ENCODE data around the gene ZNF598. TPM values are rescaled to one million over a fixed set of nuclear protein-coding genes. Genes with fewer than 3 reads are reported as not detected.

Gene ZNF598
- total RNA-seq = 39.2 and 54.9 TPM in 2 replicates

DNA sequence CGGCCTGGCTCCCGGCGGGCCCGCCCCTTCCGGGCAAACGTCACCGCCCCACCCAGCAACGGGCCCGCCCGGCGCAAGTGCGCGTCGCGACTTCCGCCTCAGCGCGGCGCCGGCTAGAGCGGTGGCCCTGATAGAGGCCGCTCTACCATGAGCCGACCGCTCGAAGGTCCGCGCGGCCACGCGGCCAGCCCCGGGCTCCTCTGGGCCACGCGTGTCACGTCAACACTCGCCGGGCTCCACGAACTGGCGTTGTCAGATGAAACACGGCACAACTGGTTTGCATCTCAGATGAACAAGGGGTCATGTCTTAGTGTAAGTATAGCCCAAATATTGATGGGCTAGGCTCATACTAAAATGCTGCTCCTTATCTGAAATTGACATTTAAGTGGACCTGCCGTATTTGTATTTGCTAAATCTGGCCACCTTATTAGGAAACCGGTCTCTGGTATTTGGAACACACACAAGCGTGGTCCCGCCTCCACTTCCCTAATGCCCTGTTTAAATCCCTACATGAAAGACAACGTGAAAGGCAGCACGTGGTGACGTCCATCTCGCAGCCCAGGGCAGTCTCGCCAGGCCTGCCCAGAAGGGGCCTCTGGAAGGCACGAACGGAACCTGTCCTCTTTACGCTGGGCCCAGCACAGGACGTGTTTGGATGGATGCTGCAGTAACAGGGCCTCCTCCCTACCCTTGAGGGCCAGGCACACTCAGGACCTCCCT is at the start of gene ZNF598:
ZNF598 (minus strand) TSS at position 31 of the 720 bp plus-strand sequence.

DNA sequence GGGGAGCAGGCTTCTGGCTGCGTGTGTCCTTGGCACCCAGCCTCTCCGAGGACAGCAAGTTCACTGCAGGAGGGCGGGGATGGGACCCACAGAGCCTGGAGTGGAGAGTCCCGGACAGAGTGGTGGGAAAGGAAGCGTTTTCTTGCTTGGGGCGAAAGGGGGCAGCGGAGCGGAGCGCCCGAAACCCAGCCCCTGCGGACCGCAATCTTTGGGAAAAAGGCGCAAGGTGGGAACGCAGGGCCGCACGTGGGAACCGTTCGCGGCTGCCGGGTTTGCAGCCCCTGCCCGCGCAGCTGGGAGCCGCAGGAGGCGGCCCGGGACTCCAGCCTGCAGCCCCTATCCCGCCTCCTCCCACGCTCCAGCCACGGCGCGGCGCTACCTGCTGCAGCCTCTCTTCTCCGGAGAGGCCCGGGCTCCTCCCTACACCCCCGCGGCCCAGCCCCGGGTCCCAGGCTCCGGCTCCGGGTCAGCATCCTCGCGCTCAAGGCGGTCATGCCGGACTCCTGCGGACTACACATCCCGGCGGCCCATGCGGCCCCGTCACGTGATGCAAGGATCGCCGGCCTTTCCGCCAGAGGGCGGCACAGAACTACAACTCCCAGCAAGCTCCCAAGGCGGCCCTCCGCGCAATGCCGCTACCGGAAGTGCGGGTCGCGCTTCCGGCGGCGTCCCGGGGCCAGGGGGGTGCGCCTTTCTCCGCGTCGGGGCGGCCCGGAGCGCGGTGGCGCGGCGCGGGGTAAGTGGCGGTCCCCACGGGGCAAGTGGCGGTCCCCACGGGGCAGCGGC is 37.9 kb upstream of the ZNF598 start, which contains the start of the genes NTHL1 and TSC2:
NTHL1 (minus strand) TSS at position 505 of the 786 bp plus-strand sequence; CDS start at position 494, 11 bp downstream.
TSC2 (plus strand) TSS at position 656 of the 786 bp plus-strand sequence. CDS start 631 bp downstream, outside the sequence.

DNA sequence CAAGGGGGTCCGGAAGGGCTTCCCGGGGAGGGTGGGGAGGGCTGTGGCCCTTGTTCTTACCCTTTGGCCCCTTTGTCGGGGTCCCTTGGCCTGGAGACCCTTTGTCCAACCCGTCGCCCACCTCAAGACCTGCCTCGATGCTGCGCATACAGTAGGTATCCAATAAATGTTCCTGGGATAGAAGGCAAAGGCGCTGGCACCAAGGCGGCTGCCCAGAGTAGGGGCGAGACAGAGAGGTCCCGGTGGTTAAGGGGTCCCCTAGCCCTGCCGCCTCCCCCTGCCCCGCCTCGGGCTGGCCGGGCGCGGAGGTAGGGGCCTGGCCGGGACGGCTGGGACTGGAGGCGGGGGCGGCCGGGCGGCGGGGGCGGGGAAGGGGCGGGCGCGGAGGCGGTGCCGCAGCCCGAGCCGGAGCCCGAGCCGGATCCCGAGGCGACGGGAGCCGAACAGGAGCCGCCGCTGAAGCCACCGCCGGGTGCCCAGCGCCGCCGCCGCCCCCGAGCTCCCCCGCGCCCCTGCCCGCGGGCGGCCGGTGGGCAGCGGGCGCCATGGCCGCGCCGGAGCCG is 16.9 kb upstream of the ZNF598 start, which contains the start of gene NHERF2:
NHERF2 (plus strand) TSS at position 442 of the 563 bp plus-strand sequence; CDS start at position 546, 104 bp downstream.

DNA sequence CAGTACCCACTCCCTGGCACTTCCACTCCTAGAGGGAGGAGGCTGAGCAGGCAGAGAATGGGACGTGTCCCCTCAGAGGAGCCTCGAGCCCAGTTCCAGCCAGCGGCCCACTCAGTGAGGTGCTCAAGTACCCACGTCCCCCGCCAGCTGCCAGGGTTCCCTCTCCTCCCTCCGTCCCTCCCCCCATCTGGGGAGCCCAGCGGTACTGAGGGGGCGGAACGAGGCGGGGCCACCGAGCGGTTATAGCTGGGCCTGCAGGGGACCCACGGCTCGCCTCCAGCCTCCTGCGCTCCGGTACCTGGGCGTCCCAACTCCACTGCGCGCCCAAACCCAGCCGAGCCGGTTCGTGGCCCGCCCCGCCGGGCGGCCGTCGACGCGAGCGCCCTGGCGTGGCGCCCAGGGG is 9.9 kb upstream of the ZNF598 start, which contains the start of gene NPW:
NPW (plus strand) TSS at position 268 of the 403 bp plus-strand sequence.

DNA sequence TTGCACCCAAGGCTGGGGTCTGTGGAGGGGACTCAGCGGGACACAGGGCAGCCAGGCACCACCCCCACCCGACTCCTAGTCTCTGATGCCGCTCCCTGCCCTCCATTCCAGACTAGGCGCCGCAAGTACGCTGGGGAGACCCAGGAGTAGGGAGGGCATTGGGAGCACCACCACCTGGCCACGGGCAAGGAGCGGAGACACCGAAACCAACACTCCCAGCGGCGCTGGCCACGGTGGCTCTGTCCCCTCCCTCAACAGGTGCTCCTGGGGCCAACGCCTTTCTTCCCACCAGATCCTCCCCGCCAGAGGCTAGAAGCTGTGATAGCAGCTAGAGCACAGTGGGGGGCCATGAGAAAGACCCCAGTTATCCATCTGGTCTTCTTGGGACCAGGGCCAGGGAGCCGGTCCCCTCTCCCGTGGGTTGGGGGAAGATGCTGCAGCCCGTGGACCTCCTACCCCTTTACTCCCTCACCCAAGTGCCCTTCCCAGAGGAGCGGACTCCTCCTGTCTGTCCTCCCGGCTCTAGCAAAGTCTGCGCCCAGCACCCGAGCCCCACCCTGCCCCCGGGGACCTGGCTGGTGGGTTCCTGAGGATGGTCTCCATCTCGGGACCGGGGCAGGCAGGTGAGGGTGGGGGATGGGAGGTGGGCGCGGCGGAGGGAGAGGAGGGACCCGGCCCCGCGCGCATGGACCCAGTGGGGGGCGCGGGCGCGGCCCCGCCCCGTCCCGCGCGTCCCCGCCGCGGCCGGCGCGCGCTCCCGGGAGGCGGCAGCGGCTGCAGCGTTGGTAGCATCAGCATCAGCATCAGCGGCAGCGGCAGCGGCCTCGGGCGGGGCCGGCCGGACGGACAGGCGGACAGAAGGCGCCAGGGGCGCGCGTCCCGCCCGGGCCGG is 20.2 kb downstream of the ZNF598 start, which contains the start of gene SYNGR3:
SYNGR3 (plus strand) TSS at position 762 of the 892 bp plus-strand sequence. CDS start 133 bp downstream, outside the sequence.

DNA sequence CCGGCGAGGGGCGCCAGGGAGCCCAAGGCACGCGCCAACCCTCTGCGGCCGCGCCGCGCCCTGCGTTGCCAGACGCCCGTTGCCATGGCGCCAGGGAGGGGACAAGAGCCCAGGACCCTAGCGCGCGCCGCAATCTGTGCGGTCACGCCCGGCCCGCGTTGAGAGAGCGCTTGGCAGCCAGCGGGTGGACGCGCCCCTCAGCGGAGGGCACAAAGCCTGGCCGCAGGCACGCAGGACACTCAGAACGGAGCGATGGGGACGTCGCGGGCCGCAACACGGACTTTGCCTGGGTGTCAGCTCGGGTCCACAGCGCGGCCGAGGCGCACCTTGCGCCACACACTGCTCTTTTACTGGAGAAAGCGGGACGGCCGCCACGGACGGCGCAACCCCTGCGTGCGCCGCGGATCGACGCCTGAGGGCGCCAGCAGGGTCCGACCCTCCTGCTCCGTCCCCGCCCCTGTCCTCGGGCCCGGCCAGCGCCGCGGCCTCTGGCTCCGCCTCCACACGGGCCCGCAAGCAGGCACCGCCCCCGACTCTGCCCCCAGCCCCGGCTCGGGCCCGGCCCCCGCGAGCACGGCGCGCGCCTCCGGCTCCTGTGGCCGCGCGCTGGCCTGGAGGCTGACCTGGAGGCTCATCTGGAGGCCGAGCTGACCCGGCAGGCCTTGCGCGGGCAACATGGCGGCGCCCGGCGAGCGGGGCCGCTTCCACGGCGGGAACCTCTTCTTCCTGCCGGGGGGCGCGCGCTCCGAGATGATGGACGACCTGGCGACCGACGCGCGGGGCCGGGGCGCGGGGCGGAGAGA is 25.9 kb downstream of the ZNF598 start, which contains the start of gene GFER:
GFER (plus strand) TSS at position 650 of the 803 bp plus-strand sequence; CDS start at position 676, 26 bp downstream.

DNA sequence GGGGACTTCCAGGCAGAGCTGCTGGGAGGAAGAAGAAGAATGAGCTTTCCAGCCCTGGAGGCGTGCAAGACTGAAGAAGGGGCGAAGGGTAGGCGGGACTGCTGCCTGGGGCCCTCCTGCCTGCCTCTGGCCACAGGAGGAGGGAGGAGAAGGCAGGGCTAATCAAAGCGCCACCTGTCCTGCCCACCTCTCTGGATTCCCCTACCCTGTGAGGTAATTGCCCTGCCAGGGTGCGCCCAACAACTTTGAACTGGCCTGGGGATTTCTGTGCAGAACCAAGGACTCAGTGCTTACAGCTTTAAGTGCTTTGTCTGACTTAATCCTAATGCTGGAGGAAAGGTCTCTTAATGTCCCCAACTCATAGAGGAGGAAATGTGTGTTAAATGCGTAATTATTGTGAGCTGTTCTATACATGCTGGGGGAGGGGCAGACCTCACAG is 28.2 kb downstream of the ZNF598 start, which contains the start of gene NOXO1:
NOXO1 (minus strand) TSS at position 72 of the 439 bp plus-strand sequence. CDS start 290 bp downstream, outside the sequence.

DNA sequence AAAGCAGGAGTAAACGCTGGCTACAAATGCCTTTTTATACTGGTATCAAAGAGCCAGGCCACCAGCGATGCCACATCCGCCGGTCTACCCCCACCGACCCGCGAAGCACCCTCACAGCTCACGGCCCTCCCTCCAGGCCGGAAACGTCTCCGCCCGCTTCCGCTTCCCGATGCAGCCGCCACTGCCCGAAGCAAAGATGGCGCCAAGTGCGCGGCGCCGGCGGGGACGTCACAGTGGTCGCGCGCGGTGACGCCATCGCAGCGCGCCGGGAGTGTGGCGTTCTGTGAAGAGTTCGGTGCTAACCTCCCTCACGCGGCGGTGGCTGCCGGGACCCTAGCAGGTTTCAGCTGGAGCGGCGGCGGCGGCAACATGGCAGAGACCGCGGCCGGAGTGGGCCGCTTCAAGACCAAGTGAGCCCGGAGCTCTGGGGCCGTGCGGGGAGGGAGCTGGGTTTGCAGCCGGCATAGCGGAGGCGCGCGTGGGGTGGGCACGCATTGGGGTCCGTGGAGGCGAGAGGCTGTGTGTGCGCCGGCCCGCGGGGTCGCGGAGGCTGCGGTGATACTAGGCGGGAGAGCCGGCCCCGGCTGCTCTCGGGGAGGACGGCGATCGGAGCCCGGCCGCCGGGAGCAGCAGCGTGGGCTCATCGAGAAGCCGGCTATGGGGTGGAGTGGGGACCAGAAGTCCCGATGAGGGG is 37.7 kb downstream of the ZNF598 start, which contains the start of gene TBL3:
TBL3 (plus strand) TSS at position 258 of the 694 bp plus-strand sequence; CDS start at position 370, 112 bp downstream.

DNA sequence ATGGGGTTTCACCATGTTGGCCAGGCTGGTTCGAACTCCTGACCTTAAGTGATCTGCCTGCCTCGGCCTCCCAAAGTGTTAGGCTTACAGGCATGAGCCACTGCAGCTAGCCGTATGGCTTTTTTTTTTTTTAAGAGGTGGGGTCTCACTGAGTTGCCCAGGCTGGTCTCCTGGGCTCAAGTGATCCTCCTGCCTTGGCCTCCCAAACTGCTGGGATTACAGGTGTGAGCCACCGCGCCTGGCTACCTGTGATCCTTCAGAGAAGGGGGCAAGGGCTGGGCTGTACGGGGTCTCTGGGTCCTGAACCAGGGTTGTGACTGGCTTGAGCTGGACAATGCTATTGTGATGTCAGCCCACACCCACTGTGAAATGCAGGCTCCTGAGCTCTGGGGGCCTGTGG is 43.2 kb downstream of the ZNF598 start, which contains the start of gene RNF151:
RNF151 (plus strand) TSS at position 397 of the 400 bp plus-strand sequence. CDS start 26 bp downstream, outside the sequence.

DNA sequence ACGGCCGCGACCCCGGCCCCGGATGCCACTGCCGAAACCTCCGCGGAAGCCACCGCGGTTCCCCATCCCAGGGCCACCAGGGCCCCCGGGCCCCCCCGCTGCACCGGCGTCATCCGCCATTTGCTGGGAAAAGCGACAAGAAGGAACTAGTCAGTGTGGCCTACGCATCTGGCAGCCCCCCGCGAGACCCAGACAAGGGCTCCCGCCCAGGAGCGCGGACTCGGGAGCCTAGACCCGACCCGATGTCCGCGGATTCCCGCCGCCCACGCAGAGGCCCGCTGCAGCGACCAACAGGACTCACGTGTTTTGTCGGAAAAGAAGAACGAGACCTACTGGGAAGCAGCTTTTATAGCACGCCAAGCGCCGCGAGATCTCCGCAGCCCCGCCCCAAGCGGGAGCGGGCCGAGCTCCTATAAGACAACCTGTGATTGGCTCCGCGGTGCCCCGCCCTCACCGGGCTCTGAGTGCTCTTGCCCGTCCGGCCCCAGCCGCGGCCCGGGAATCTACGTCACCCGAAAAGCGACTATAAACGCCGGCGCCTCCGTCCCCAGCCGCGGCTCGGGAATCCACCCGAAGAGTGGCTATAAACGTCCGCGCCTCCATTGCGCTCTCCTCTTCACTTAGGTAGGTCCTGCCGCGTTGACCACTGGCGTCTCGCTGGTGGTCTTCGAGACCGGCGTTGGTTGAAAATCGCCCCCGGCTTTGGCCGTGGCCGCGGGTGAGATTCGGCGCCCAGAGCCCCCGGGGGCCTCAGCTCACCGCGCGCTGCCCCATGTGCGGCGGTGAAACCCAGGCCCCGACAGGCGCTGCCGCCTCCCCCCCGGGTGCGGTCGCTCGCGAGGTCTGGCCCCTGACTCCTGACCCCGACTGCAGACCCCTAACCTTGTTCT is 44.9 kb downstream of the ZNF598 start, which contains the start of gene RPS2:
RPS2 (minus strand) TSS at position 321 of the 890 bp plus-strand sequence; CDS start at position 120, 201 bp downstream.

DNA sequence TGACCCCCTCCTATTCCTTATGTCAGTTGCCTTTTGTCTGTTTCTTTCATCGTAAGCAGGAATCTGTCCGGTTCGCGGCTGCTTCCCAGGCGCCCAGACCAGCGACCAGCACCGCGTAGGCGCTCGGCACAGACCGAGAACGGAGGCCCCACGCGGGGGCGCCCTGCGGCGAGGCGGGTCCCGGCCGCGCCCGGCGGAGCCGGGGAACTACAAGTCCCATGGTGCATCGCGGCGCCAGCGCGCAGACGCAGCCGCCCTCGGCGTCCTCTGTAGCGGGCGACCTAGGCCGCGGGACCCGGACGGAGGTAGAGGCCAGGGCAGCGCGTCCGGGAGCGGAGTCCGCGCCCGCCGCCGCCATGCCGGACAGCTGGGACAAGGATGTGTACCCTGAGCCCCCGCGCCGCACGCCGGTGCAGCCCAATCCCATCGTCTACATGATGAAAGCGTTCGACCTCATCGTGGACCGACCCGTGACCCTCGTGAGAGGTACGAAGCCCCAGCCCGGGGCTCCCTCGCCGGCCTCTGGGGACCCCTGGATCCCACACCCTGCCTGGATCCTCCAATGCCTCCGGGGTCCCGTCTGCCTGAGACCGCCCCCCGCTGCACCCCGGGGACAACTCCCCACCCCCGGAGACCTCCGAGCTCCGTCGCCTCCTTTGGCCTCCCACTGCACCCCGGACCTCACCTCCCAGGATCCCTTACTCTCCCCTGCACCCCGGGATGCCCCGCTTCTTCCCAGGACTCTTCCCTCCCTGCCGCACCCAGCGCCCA is 50.2 kb downstream of the ZNF598 start, which contains the start of gene NDUFB10:
NDUFB10 (plus strand) TSS at position 270 of the 771 bp plus-strand sequence; CDS start at position 357, 87 bp downstream.

Small RNA genes within 50 kb of the gene (small RNA-seq; reads per million reads assigned to genes)
- not detected for gene AC005363.2 (ENCODE audit: low replicate concordance)
- not detected for gene RN7SL219P (ENCODE audit: low replicate concordance)
- gene SNORA10 (ENCODE audit: low replicate concordance) = not detected
- gene SNORA64 (ENCODE audit: low replicate concordance) = not detected

Other genes with a start within 250 kb of the ZNF598 start
- 24.5 and 42.1 TPM in 2 replicates for gene NME3, start 238.3 kb downstream of the ZNF598 start, total RNA-seq
- gene EME2, start 237.0 kb downstream of the ZNF598 start, total RNA-seq = 10.3 and 14.5 TPM in 2 replicates
- 57.6 and 82.5 TPM in 2 replicates for gene MRPS34, start 236.7 kb downstream of the ZNF598 start, total RNA-seq
- gene SPSB3, start 227.2 kb downstream of the ZNF598 start, total RNA-seq = 32.2 and 38.1 TPM in 2 replicates
- 78.1 and 96.1 TPM in 2 replicates for gene NUBP2, start 226.9 kb downstream of the ZNF598 start, total RNA-seq
- under 0.01 TPM in 2 replicates for gene IGFALS, start 216.1 kb downstream of the ZNF598 start, total RNA-seq
- gene HAGH, start 183.0 kb downstream of the ZNF598 start, total RNA-seq = 28.1 and 56.2 TPM in 2 replicates
- gene FAHD1, start 182.6 kb downstream of the ZNF598 start, total RNA-seq = 66.3 and 77.3 TPM in 2 replicates
- gene MEIOB, start 137.7 kb downstream of the ZNF598 start, total RNA-seq = not detected in 2 replicates
- gene HS3ST6, start 91.4 kb downstream of the ZNF598 start, total RNA-seq = not detected in 2 replicates
- 13.3 and 15.3 TPM in 2 replicates for gene MSRB1, start 66.6 kb downstream of the ZNF598 start, total RNA-seq
- not detected in 2 replicates for gene RPL3L, start 55.1 kb downstream of the ZNF598 start, total RNA-seq
- 103 and 191 TPM in 2 replicates for gene NDUFB10, start 50.3 kb downstream of the ZNF598 start, total RNA-seq
- gene RPS2, start 45.0 kb downstream of the ZNF598 start, total RNA-seq = 1,155 and 3,788 TPM in 2 replicates
- 0.43 TPM in 1 of 2 replicates, not detected in the other for gene RNF151, start 43.0 kb downstream of the ZNF598 start, total RNA-seq
- gene TBL3, start 37.8 kb downstream of the ZNF598 start, total RNA-seq = 49.8 and 57.6 TPM in 2 replicates
- 0.44 TPM in 1 of 2 replicates, not detected in the other for gene NOXO1, start 28.4 kb downstream of the ZNF598 start, total RNA-seq
- gene GFER, start 25.6 kb downstream of the ZNF598 start, total RNA-seq = 14.6 and 15.3 TPM in 2 replicates
- gene SYNGR3, start 19.9 kb downstream of the ZNF598 start, total RNA-seq = 0.86 and 5.7 TPM in 2 replicates
- gene NPW, start 10.0 kb upstream of the ZNF598 start, total RNA-seq = 0.22 and 1.0 TPM in 2 replicates
- 53.2 and 107 TPM in 2 replicates for gene NHERF2, start 17.1 kb upstream of the ZNF598 start, total RNA-seq
- gene NTHL1, start 38.0 kb upstream of the ZNF598 start, total RNA-seq = 17.3 and 33.6 TPM in 2 replicates
- gene TSC2, start 38.2 kb upstream of the ZNF598 start, total RNA-seq = 70.2 and 86.8 TPM in 2 replicates
- gene PKD1, start 126.1 kb upstream of the ZNF598 start, total RNA-seq = 159 and 223 TPM in 2 replicates
- 1.4 and 1.5 TPM in 2 replicates for gene RAB26, start 138.8 kb upstream of the ZNF598 start, total RNA-seq
- gene TRAF7, start 146.0 kb upstream of the ZNF598 start, total RNA-seq = 72.4 and 77.7 TPM in 2 replicates
- under 0.01 and 0.22 TPM in 2 replicates for gene CASKIN1, start 186.8 kb upstream of the ZNF598 start, total RNA-seq
- 37.4 and 39.2 TPM in 2 replicates for gene MLST8, start 195.6 kb upstream of the ZNF598 start, total RNA-seq
- 1.5 and 1.9 TPM in 2 replicates for gene BRICD5, start 201.0 kb upstream of the ZNF598 start, total RNA-seq
- gene PGP, start 205.0 kb upstream of the ZNF598 start, total RNA-seq = 12.7 and 33.9 TPM in 2 replicates
- 28.0 and 42.5 TPM in 2 replicates for gene E4F1, start 213.8 kb upstream of the ZNF598 start, total RNA-seq
- gene DNASE1L2, start 226.6 kb upstream of the ZNF598 start, total RNA-seq = 0.86 and 1.1 TPM in 2 replicates
- 37.9 and 42.7 TPM in 2 replicates for gene ECI1, start 241.8 kb upstream of the ZNF598 start, total RNA-seq